Activated CD4-positive, alpha-beta T cell treated with anti-CD3 and anti-CD28 coated beads, Interleukin-2, Interleukin-4, amounts not matched to agents 100 ng/mL and 50 ng/mL, durations not matched to agents 16 hours and 8 hours (primary cell): Measurements from ENCODE around the gene SP3.
A peak's percentile ranks its signal among the peaks of the same experiment; 100 is the strongest.

Experiments
- DNase-seq: peaks from one replicate; pipeline ENCODE4 v3.0.0-alpha.2; 2020; ENCODE audit warnings: low spot score

SP3 gene

GRCh38 chr2:173966274-173967098, 1.3 kb upstream of the SP3 start:
- no peak for DNase-seq

GRCh38 chr2:173964565-173965371, 405 bp downstream of the SP3 start:
- peak; percentile 88 for DNase-seq

GRCh38 chr2:173963817-173964564, 1.2 kb downstream of the SP3 start:
- DNase-seq = peak; percentile 93

GRCh38 chr2:173963323-173963816, 1.8 kb downstream of the SP3 start:
- DNase-seq = peak; percentile 68

GRCh38 chr2:173962583-173963110, 2.5 kb downstream of the SP3 start:
- no peak for DNase-seq

GRCh38 chr2:173962031-173962430, 3.1 kb downstream of the SP3 start:
- peak; percentile 32 for DNase-seq

GRCh38 chr2:173961346-173961705, 3.8 kb downstream of the SP3 start:
- DNase-seq = no peak

GRCh38 chr2:173959909-173960308, 5.3 kb downstream of the SP3 start:
- no peak for DNase-seq

GRCh38 chr2:173959358-173959884, 5.8 kb downstream of the SP3 start:
- DNase-seq = no peak

GRCh38 chr2:173958198-173958846, 6.9 kb downstream of the SP3 start:
- DNase-seq = no peak

- DNase-seq = no peak
Measured at GRCh38 chr2:173957517-173957916, 7.7 kb downstream of the SP3 start.

GRCh38 chr2:173956454-173956853, 8.7 kb downstream of the SP3 start:
- DNase-seq = no peak

GRCh38 chr2:173955867-173956266, 9.3 kb downstream of the SP3 start:
- DNase-seq = no peak

- DNase-seq = no peak
Measured at GRCh38 chr2:173955004-173955403, 10.2 kb downstream of the SP3 start.

GRCh38 chr2:173953047-173953424, 12.1 kb downstream of the SP3 start:
- DNase-seq = no peak

GRCh38 chr2:173952267-173953046, 12.7 kb downstream of the SP3 start:
- DNase-seq = no peak

GRCh38 chr2:173948842-173949241, 16.3 kb downstream of the SP3 start:
- no peak for DNase-seq

GRCh38 chr2:173948198-173948597, 17.0 kb downstream of the SP3 start:
- no peak for DNase-seq

- DNase-seq = no peak
Measured at GRCh38 chr2:173947131-173947530, 18.0 kb downstream of the SP3 start.

- DNase-seq = no peak
Measured at GRCh38 chr2:173943738-173944137, 21.4 kb downstream of the SP3 start.
